Measurements from ENCODE around the gene PADI2.

PADI2 gene

GRCh38 chr1:17045634-17046333 is 73.5 kb downstream of the PADI2 start:
- in situ Hi-C loops (cut with HindIII; ENCODE audit: low pct_ligation_motif_present, low pct_unique_long_range_greater_than_20kb, low sequenced_read_pairs): no loop called here
- peak; percentile 59 for DNase-seq

- in situ Hi-C loops (cut with HindIII; ENCODE audit: low pct_ligation_motif_present, low pct_unique_long_range_greater_than_20kb, low sequenced_read_pairs): no loop called here
- no peak for DNase-seq
These were observed 74.1 kb downstream of the PADI2 start for GRCh38 chr1:17045150-17045549.

- no peak for DNase-seq
- in situ Hi-C loops (cut with HindIII; ENCODE audit: low pct_ligation_motif_present, low pct_unique_long_range_greater_than_20kb, low sequenced_read_pairs): no loop called here
These were observed 75.6 kb downstream of the PADI2 start for GRCh38 chr1:17043676-17044075.

- no peak for DNase-seq
- in situ Hi-C loops (cut with HindIII; ENCODE audit: low pct_ligation_motif_present, low pct_unique_long_range_greater_than_20kb, low sequenced_read_pairs): no loop called here
These were observed 79.1 kb downstream of the PADI2 start for GRCh38 chr1:17040135-17040534.

GRCh38 chr1:17039522-17039921 is 79.7 kb downstream of the PADI2 start:
- DNase-seq: no peak
- in situ Hi-C loops (cut with HindIII; ENCODE audit: low pct_ligation_motif_present, low pct_unique_long_range_greater_than_20kb, low sequenced_read_pairs): no loop called here

DNA sequence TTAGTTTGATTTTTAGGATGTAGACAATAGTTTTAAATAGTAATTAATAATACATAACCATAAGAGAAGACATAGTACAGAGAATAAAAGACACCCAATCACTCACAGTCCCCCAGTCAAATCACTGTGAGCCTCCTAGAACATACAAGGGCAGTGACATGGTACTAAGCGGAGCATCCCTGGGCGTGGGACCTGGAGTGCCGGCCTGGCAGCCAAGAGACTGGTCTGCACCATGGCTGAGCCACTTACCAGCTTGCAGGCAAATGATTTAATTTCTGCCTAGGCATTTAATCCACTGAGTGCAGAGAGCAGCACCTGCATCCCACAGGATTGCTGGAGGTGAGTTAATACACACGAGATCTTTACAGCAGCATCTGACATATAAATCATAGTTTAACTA is 85.8 kb downstream of the PADI2 start:
- no peak for DNase-seq
- in situ Hi-C loops (cut with HindIII; ENCODE audit: low pct_ligation_motif_present, low pct_unique_long_range_greater_than_20kb, low sequenced_read_pairs): no loop called here

DNA sequence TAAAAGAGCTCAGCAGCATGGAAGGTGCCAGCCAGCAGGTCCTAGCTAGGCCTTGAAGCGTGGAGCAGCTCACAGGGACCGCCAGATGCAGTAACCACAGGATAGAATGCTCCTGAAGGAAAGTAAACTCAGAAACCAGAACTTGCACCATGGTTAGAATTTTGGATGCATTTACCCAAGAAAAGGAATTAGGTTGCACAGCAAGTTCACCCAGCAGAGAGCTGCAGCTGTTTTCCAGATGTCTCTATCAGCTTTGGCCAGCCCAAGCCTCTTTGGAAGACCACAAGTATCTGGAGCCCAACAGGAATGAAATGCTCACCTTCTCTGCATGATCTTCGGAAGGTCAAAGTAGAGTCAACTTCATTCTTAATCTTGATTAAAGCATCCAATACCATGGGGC is 86.5 kb downstream of the PADI2 start:
- in situ Hi-C loops (cut with HindIII; ENCODE audit: low pct_ligation_motif_present, low pct_unique_long_range_greater_than_20kb, low sequenced_read_pairs): no loop called here
- DNase-seq: no peak

DNA sequence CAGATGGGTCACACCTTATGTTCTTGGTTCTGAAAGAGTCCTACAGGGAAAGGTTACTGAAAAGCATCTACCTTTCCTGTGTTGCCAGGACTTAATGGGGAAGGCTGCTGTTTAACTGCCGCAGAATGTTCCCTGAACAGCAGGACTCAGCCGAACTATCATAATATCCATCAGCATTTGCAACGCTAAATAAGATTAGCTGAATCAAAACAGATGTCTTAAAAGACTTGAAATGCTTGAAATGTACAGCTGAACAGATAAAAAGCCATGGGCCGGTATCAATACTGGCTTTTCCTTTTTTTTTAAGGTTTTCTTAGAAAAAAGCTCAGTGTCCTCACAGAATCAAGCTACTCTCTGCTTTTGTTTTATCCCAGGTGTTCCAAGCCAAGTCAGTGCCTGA is 87.8 kb downstream of the PADI2 start:
- in situ Hi-C loops (cut with HindIII; ENCODE audit: low pct_ligation_motif_present, low pct_unique_long_range_greater_than_20kb, low sequenced_read_pairs): no loop called here
- no peak for DNase-seq

DNA sequence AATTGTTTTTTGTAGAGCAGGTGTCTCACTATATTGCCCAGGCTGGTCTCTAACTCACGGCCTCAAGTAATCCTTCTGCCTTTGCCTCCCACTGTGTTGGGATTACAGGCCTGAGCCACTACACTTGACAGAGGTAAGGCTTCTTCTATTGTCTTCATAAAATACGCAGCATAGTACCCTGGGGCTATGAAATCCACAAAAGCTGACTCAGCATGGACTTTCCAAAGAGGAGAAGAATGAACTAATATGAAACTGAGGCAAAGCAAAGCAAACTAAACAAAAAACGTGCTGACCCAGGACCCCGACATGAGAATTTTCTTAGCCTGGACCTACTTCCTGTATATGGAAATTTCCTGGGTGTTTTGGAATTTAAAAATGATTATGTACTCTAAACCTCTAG is 89.0 kb downstream of the PADI2 start:
- in situ Hi-C loops (cut with HindIII; ENCODE audit: low pct_ligation_motif_present, low pct_unique_long_range_greater_than_20kb, low sequenced_read_pairs): no loop called here
- no peak for DNase-seq

- in situ Hi-C loops (cut with HindIII; ENCODE audit: low pct_ligation_motif_present, low pct_unique_long_range_greater_than_20kb, low sequenced_read_pairs): no loop called here
- DNase-seq: no peak
These were observed 90.5 kb downstream of the PADI2 start for GRCh38 chr1:17028662-17029188.

DNA sequence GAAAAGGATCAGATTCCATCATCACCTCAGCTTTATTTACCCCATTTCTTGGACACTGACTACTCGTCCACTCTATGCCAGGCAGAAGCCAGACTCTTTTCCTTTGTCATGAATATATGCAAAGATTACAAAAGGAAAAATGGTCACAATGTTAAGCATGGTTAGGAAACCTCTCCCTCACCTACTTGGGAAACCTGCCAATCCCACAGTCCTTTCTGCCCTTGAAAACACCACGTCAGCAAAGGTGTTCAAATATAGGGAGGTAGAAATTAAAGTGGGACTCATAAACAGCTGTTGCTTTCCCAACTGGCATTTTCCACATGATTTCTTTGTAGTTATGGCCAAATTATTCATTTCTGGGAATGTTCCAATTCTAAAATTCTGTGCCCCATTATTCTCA is 91.4 kb downstream of the PADI2 start:
- no peak for DNase-seq
- in situ Hi-C loops (cut with HindIII; ENCODE audit: low pct_ligation_motif_present, low pct_unique_long_range_greater_than_20kb, low sequenced_read_pairs): no loop called here

DNA sequence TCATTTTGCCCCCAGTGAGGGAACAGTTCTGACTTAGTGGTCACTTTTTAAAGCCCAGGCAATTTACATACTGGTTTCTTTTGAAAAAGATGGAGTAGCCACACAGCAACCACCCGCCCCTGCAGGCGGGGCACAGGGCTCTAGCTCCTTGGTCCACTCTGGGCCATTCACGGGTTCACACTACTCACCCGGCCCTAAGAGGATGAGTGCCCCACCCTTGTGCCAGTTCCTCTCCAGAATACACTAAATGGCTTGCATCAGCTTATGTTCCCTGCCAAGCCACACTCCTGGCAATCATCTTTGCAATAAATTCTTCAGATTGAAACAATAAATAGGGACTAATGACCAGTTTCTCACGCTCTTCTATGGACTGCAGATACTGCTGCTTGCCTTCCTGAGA is 91.8 kb downstream of the PADI2 start:
- in situ Hi-C loops (cut with HindIII; ENCODE audit: low pct_ligation_motif_present, low pct_unique_long_range_greater_than_20kb, low sequenced_read_pairs): no loop called here
- no peak for DNase-seq

GRCh38 chr1:17024721-17025120 is 94.5 kb downstream of the PADI2 start:
- DNase-seq: no peak
- in situ Hi-C loops (cut with HindIII; ENCODE audit: low pct_ligation_motif_present, low pct_unique_long_range_greater_than_20kb, low sequenced_read_pairs): no loop called here

- DNase-seq: no peak
- in situ Hi-C loops (cut with HindIII; ENCODE audit: low pct_ligation_motif_present, low pct_unique_long_range_greater_than_20kb, low sequenced_read_pairs): no loop called here
These were observed 95.7 kb downstream of the PADI2 start for GRCh38 chr1:17023573-17023972.

DNA sequence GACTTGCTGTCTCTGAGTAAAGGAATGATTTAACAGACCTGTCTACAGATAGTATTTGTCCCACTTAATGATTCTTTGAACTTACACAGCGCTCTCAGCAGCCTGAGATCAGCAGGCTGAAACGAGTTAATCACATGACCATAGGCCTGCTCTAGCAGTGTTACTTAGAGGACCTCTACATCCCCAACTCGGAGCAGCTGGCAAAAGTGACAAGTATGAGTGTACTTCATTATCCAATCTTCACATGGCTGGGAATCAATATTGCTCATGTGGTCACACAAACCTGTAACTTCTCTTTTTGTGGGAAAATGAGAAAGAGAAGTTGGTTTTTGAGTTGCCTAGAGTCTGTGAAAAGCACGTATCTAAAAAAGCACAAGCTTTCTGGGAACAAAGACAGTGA is 96.1 kb downstream of the PADI2 start:
- DNase-seq: no peak
- in situ Hi-C loops (cut with HindIII; ENCODE audit: low pct_ligation_motif_present, low pct_unique_long_range_greater_than_20kb, low sequenced_read_pairs): no loop called here

DNA sequence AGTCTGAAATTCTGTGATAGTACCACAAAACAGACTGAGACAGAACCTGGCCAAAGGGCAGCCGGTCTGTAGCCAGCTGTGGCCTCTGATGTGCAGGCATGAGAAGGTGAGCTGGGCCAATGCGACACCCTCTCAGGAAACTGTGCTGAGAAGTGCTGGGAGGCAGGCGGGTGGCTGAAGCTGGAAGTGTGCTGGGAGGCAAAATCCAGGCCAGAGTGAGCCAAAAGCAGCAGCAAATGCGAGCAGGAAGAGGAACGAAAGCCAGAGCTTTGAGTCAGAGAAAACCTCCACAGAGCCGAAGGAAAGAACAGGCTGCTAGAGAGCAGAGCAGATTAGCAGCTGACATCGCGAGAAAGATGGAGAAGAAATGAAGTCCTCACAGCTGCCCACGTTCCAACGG is 97.4 kb downstream of the PADI2 start:
- DNase-seq: no peak
- in situ Hi-C loops (cut with HindIII; ENCODE audit: low pct_ligation_motif_present, low pct_unique_long_range_greater_than_20kb, low sequenced_read_pairs): no loop called here

DNA sequence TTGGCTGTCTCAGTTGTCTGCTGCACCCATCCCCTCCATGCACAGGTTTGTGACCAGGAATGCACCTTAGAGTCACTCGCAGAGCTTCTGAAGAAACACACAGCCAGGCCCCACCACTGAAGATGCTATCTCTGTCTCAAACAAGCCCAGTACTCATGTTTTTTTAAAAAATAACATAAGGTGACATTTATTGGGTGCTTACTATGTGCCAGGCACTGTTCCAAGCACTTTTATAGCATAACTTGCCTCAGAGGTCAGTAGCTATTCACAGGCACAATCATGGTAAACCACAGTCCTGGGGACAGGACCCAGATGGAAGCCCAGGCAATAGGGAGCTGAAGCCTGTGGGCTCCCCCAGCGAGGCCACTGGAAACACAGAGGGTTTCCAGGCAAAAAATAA is 98.7 kb downstream of the PADI2 start:
- no peak for DNase-seq
- in situ Hi-C loops (cut with HindIII; ENCODE audit: low pct_ligation_motif_present, low pct_unique_long_range_greater_than_20kb, low sequenced_read_pairs): no loop called here

GRCh38 chr1:17018849-17019248 is 100.4 kb downstream of the PADI2 start:
- in situ Hi-C loops (cut with HindIII; ENCODE audit: low pct_ligation_motif_present, low pct_unique_long_range_greater_than_20kb, low sequenced_read_pairs): no loop called here
- no peak for DNase-seq

- in situ Hi-C loops (cut with HindIII; ENCODE audit: low pct_ligation_motif_present, low pct_unique_long_range_greater_than_20kb, low sequenced_read_pairs): no loop called here
- no peak for DNase-seq
These were observed 101.8 kb downstream of the PADI2 start for GRCh38 chr1:17017435-17017834.
